SHP77 (cell line): ENCODE measurements around the gene SYPL2.
A peak's percentile ranks its signal among the peaks of the same experiment; 100 is the strongest.

Experiments
- DNase-seq, 2 experiments: peaks; one replicate each; lab custom pipeline; 2025; lab: John Stamatoyannopoulos, UW

The SYPL2 gene

GRCh38 chr1:109516872-109517271 is 50.5 kb downstream of the SYPL2 start:
- no peak for DNase-seq

DNA sequence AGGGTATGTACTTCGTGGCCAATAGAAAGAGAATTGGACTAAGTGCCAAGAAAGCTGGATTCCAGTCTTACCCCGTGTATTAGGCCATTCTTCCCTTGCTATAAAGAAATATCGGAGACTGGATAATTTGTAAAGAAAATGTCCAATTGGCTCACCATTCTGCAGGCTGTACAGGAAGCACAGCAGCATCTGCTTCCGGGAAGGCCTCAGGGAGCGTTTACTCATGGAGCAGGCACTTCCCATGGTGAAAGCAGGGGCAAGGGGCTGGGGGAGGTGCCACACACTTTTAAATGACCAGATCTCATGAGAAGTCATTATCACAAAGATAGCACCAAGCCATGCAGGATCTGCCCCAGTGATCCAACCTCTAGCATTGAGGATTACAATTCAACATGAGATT is 51.0 kb downstream of the SYPL2 start:
- DNase-seq: no peak

- no peak for DNase-seq
Observed at GRCh38 chr1:109521002-109521951, 54.9 kb downstream of the SYPL2 start.

GRCh38 chr1:109522026-109522425 is 55.7 kb downstream of the SYPL2 start:
- no peak for DNase-seq

- no peak for DNase-seq
Observed at GRCh38 chr1:109523706-109524105, 57.4 kb downstream of the SYPL2 start.

DNA sequence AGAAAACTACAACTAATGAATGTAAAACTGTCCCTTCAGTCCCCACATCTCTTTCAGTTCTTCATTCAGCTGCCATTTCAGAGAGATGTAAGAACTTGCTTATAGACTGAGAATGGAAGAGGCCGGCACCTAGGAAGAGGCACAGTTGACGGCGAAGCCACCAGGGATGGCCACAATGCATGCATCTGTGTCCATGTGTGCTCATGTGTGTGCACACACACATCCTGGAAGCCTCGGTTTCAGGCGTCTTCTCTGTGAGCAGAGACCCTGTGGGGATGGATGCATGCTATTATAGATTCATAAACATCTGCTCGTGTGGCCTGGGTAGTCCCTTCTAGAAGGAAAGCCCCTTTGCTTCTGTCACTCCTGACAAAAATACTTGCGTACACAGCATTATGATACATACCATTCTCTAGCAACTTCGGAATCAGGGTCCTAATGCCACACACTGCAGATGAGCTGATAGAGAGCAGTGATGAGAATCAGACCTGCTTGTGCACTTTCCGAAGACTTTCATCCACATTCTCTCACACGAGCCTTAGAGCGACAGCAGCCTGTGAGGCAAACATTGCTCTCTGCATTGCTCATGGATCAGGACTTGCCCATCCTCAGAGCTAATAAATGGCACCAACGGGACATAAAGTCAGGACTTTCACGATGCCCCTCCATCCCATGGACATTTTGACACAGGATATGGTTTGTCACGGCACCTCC is 60.9 kb downstream of the SYPL2 start:
- DNase-seq: no peak

GRCh38 chr1:109527846-109528695 is 61.7 kb downstream of the SYPL2 start:
- no peak for DNase-seq

DNA sequence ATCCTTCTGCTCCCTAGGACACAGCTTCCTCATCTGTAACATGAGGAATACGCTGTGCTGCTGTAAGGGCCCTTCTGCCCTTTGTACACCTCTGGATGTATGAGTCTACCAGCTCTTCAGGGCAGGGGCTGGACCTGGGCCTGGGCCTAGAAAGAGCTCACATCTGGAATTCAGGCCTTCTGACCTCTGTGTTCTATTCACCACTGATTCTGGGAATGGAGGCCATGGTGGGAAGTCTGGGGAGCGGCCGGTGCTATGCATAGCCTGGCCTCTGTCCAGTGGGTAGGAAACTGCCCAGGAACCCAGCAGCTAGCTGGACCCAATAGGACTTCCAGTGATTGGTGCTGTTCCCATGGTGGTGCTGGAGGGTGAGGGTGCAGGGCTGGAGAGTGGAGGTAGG is 62.4 kb downstream of the SYPL2 start:
- no peak for DNase-seq

- DNase-seq: peak in 1 of 2 experiments; percentile 17
Observed at GRCh38 chr1:109529881-109530456, 63.6 kb downstream of the SYPL2 start.

- DNase-seq: peak; percentile 52 to 73
Observed at GRCh38 chr1:109530457-109531087, 64.2 kb downstream of the SYPL2 start.

DNA sequence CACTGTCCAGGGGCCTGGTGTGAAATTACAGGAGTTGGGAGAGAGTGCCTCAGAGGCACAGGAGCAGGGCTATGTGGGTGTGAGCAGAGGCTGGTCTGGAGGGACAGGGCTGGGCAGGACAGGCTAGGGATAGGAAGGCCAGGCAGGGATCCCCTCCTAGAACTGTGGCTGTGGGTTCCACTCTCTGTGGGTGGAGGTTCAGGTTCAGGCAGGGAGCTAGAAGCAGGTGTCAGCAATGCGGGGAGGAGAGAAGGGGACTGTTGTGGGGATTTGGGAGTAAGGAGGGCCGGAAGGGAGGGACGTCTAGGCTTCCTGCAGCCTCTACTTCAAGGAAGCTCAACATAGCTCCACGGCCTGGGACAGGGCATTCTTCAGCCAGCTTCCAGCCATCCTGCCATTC is 65.0 kb downstream of the SYPL2 start:
- DNase-seq: no peak
